Heart left ventricle (tissue), 16 donors: ENCODE measurements around the gene PRG2. TPM values are rescaled to one million over a fixed set of nuclear protein-coding genes. Genes with fewer than 3 reads are reported as not detected.

Experiments used
- ATAC-seq, 4 donors: fragments of 200-7000 bp; cut with Tn5 transposase; one replicate each; pipeline ENCODE4 v1.9.1; 2020 to 2022; ENCODE audit warnings: moderate library complexity in 4 of 4, mild to moderate bottlenecking in 3 of 4, moderate number of reproducible peaks in 1 of 4
- DNase-seq, 5 donors: peaks; one replicate each; pipeline ENCODE4 v3.0.0-alpha.2; 2020
- H3K27ac ChIP-seq, 12 donors: fragments of 200-600 bp; sonication (generic) in 4 of 12; one replicate each; pipeline versions ENCODE4 v1.5.0 to v1.8.0; 2016 to 2022; ENCODE audit warnings: mild to moderate bottlenecking in 2 of 12
- H3K27me3 ChIP-seq, 9 donors: fragments of 200-600 bp; sonication (generic) in 2 of 9; one replicate each; pipeline versions ENCODE4 v1.5.1 to v1.8.0; 2016 to 2022; ENCODE audit warnings: mild to moderate bottlenecking in 3 of 9
- H3K36me3 ChIP-seq, 9 donors: fragments of 200-600 bp; sonication (generic) in 2 of 9; one replicate each; pipeline versions ENCODE4 v1.5.0 to v1.8.0; 2018 to 2022; ENCODE audit warnings: mild to moderate bottlenecking in 2 of 9
- H3K4me1 ChIP-seq, 12 donors: fragments of 200-600 bp; sonication (generic) in 4 of 12; one replicate each; pipeline versions ENCODE4 v1.5.0 to v1.8.0; 2016 to 2022; ENCODE audit warnings: mild to moderate bottlenecking in 3 of 12
- H3K4me3 ChIP-seq, 12 donors: fragments of 200-600 bp; sonication (generic) in 4 of 12; one replicate each; pipeline versions ENCODE4 v1.5.0 to v1.8.0; 2017 to 2022; ENCODE audit warnings: mild to moderate bottlenecking in 9 of 12, moderate library complexity in 4 of 12
- H3K9me3 ChIP-seq, 12 donors: fragments of 200-600 bp; sonication (generic) in 4 of 12; one replicate each; pipeline versions ENCODE4 v1.5.0 to v1.8.0; 2016 to 2022; ENCODE audit warnings: mild to moderate bottlenecking in 1 of 12
- CTCF ChIP-seq, 12 donors: fragments of 200-600 bp; sonication (generic) in 4 of 12; IDR thresholded peaks; one replicate each; pipeline versions ENCODE4 v1.5.0 to v1.8.0; 2018 to 2022; ENCODE audit warnings: antibody characterized with exemption in 12 of 12, mild to moderate bottlenecking in 5 of 12
- POLR2A ChIP-seq, 2 donors: fragments of 450-650 bp; IDR thresholded peaks; one replicate each; pipeline ENCODE4 v1.6.1; 2017; ENCODE audit warnings: antibody characterized with exemption in 2 of 2, mild to moderate bottlenecking in 2 of 2, moderate library complexity in 2 of 2
- WGBS, 4 donors: extraction: QIAGEN DNeasy Blood & Tissue Kit in 2 of 4; methylation state at CpG; one replicate each; pipeline versions ENCODE4 v1.1.5 to v1.1.7; 2013 to 2018; 5-methylcytosine and 5-hydroxymethylcytosine counted together
- intact Hi-C, 10 donors: fragments of 100-400 bp; cut with DNase I; formaldehyde crosslinking; loops; one replicate each; pipeline versions ENCODE4 v1.11.1 to v1.14.2; 2022
- polyA plus RNA-seq, 2 donors: library from polyadenylated mRNA; stranded (reverse); fragments of 200-250 nt; gene quantifications; one replicate each; pipeline ENCODE4 v1.2.3, GENCODE V29; 2013
- total RNA-seq, 9 donors: library from RNA; depleted of rRNA in 2 of 9; stranded (reverse); fragments of >200 nt in 2 of 9; fragmentation: NEBNext Ultra II Directional in 3 of 9; extraction: Animal tissue kit (Norgen Biotek cat#: 25700) in 3 of 9; gene quantifications; one replicate each; pipeline versions ENCODE4 v1.1.0 to v1.2.4, GENCODE V29; 2016 to 2023
- donor health status: ischemic (EF 13 %, LVEDD 7.1; RV severe dilation, severe dysfunction).
- donor health status: healthy with polysubstance abuse.
- donor health status: DM: no; HTN: yes; CAD: no.
- donor health status: DM: no; HTN: no; CAD: no.
- donor health status: ischemic (EF 25% LVEDD 6.9; RV normal size, moderate dysfunction).
- donor health status: ischemic (EF 25% LVEDD 5.7; RV mildly dilated, moderate dysfunction).
- donor health status: healthy.
- donor health status: DM: yes; HTN: yes; CAD: no.
- donor health status: ischemic (EF 35%, LVEDD 5.7; RV mildly dilated, moderate dysfunction).
- donor health status: nonischemic (EF 11% LVEDD 7.7; RV severe dilation, severe dysfunction).
- donor health status: DM: yes; HTN: yes; CAD: no.
- donor health status: PGD.
- donor health status: ischemic (EF 29% LVEDD 5.4; RV normal size, mild dysfunction).
- donor health status: nonischemic (EF 23%, LVEDD 6.1; RV moderate dilation, normal function).

PRG2 gene
- total and polyA plus RNA-seq, 11 donors: 0.04 to 0.27 (median 0.20) TPM; not detected in 6

GRCh38 chr11:57357310-57357709, 33.1 kb downstream of the PRG2 start:
- 86 to 89% (median 88%) methylated on average over 3 of the region's 3 CpGs for WGBS, 4 donors
- no peaks in the 10 kb centered on the region for H3K9me3 ChIP-seq
- intact Hi-C loops: loop anchor here in 1 of 10 donors (10.0 kb wide), 1 partner anchor 513 kb away; no protein-coding TSS in a partner anchor
- H3K27me3 ChIP-seq: no peaks in the 10 kb centered on the region
- peaks cover 0 to 31% (median 16%) of the 10 kb centered on the region in 12 donors for H3K4me1 ChIP-seq
- ATAC-seq (no peak), DNase-seq (no peak)
- H3K4me3 ChIP-seq: no peak overlapping the region
- TF ChIP-seq CTCF (IDR thresholded peaks at IDR 0.05) (no peak), POLR2A (IDR thresholded peaks at IDR 0.05) (no peak)
- peak overlapping the region in 6 of 12 donors; percentile 8 to 60 (median 34) for H3K27ac ChIP-seq
- H3K36me3 ChIP-seq: no peaks in the 10 kb centered on the region

- Histone ChIP-seq H3K27ac (no peak overlapping the region), H3K4me1 (peaks cover 0 to 31% (median 16%) of the 10 kb centered on the region in 12 donors), H3K27me3 (no peaks in the 10 kb centered on the region), H3K4me3 (no peak overlapping the region), H3K36me3 (no peaks in the 10 kb centered on the region), H3K9me3 (peaks cover 0 to 5% (median 0%) of the 10 kb centered on the region in 12 donors)
- no peak for TF ChIP-seq POLR2A (IDR thresholded peaks at IDR 0.05)
- TF ChIP-seq CTCF (IDR thresholded peaks at IDR 0.05): no peak
- DNase-seq: no peak
- 73 to 83% (median 77%) methylated on average over 9 of the region's 9 CpGs for WGBS, 4 donors
- intact Hi-C loops: loop anchor here in 1 of 10 donors (10.0 kb wide), 1 partner anchor 511 kb away; no protein-coding TSS in a partner anchor
- no peak for ATAC-seq
Observed at GRCh38 chr11:57356268-57356667, 34.2 kb downstream of the PRG2 start.

- Histone ChIP-seq H3K36me3 (no peaks in the 10 kb centered on the region), H3K27me3 (no peaks in the 10 kb centered on the region), H3K4me3 (no peak overlapping the region), H3K9me3 (peaks cover 0 to 7% (median 0%) of the 10 kb centered on the region in 12 donors), H3K27ac (no peak overlapping the region), H3K4me1 (peaks cover 0 to 31% (median 18%) of the 10 kb centered on the region in 12 donors)
- TF ChIP-seq POLR2A (IDR thresholded peaks at IDR 0.05): no peak
- TF ChIP-seq CTCF (IDR thresholded peaks at IDR 0.05): no peak
- ATAC-seq (peak in 2 of 4 donors; percentile 33 to 38), DNase-seq (no peak)
- intact Hi-C loops: loop anchor here in 3 of 10 donors (5.0 to 10.0 kb wide), 3 partner anchors 53 to 510 kb away; no protein-coding TSS in a partner anchor
- WGBS, 4 donors: 78 to 84% (median 82%) methylated on average over 6 of the region's 6 CpGs
Observed at GRCh38 chr11:57354699-57355098, 35.8 kb downstream of the PRG2 start.

- no peak for TF ChIP-seq CTCF (IDR thresholded peaks at IDR 0.05)
- no peak for TF ChIP-seq POLR2A (IDR thresholded peaks at IDR 0.05)
- no peak for DNase-seq
- H3K9me3 ChIP-seq: peaks cover 0 to 7% (median 0%) of the 10 kb centered on the region in 12 donors
- WGBS, 4 donors: 70 to 92% (median 73%) methylated on average over 4 of the region's 4 CpGs
- H3K4me1 ChIP-seq: peaks cover 0 to 27% (median 18%) of the 10 kb centered on the region in 12 donors
- no peak for ATAC-seq
- H3K36me3 ChIP-seq: no peaks in the 10 kb centered on the region
- intact Hi-C loops: loop anchor here in 3 of 10 donors (5.0 to 10.0 kb wide), 3 partner anchors 53 to 509 kb away; no protein-coding TSS in a partner anchor
- no peak overlapping the region for H3K4me3 ChIP-seq
- H3K27ac ChIP-seq: peak overlapping the region in 4 of 12 donors; percentile 7 to 37 (median 14)
- no peaks in the 10 kb centered on the region for H3K27me3 ChIP-seq
Observed at GRCh38 chr11:57353852-57354251, 36.6 kb downstream of the PRG2 start.
